Suprapubic skin (tissue), 4 donors: ENCODE measurements around the gene HSD17B7. TPM values are rescaled to one million over a fixed set of nuclear protein-coding genes. Genes with fewer than 3 reads are reported as not detected.
"Not testable (repeated sequence)": the region's sequence is repeated elsewhere in the genome, so short reads cannot be mapped to it uniquely, and the experiment has no call there.

Experiments
- DNase-seq, 2 donors: peaks; one replicate each; pipeline ENCODE4 v3.0.0-alpha.2; 2019; ENCODE audit warnings: low spot score in 2 of 2
- H3K27ac ChIP-seq: fragments of 200-600 bp; sonication (generic); one replicate; pipeline ENCODE4 v1.5.1; 2019
- H3K27me3 ChIP-seq: fragments of 200-600 bp; sonication (generic); one replicate; pipeline ENCODE4 v1.5.1; 2019
- H3K36me3 ChIP-seq: fragments of 200-600 bp; sonication (generic); one replicate; pipeline ENCODE4 v1.5.1; 2019
- H3K4me1 ChIP-seq: fragments of 200-600 bp; sonication (generic); one replicate; pipeline ENCODE4 v1.5.1; 2019
- H3K4me3 ChIP-seq: fragments of 200-600 bp; sonication (generic); one replicate; pipeline ENCODE4 v1.5.1; 2019; ENCODE audit warnings: mild to moderate bottlenecking
- H3K9me3 ChIP-seq: fragments of 200-600 bp; sonication (generic); one replicate; pipeline ENCODE4 v1.5.1; 2019
- EP300 ChIP-seq: sonication (generic); formaldehyde crosslinking; IDR thresholded peaks from one replicate; pipeline ENCODE4 v1.6.1; 2017; ENCODE audit warnings: antibody characterized with exemption
- POLR2A ChIP-seq, 2 donors: fragments of 450-650 bp; IDR thresholded peaks; one replicate each; pipeline ENCODE4 v1.6.1; 2017; ENCODE audit warnings: antibody characterized with exemption in 2 of 2, mild to moderate bottlenecking in 2 of 2, moderate library complexity in 2 of 2
- POLR2AphosphoS5 ChIP-seq, 3 donors: sonication (generic); formaldehyde crosslinking; IDR thresholded peaks; one replicate each; pipeline ENCODE4 v1.6.1; 2017; ENCODE audit warnings: antibody characterized with exemption in 3 of 3
- WGBS: methylation state at CpG from one replicate; pipeline ENCODE4 v1.1.5; 2018; 5-methylcytosine and 5-hydroxymethylcytosine counted together
- total RNA-seq, 4 donors: library from RNA; depleted of rRNA; stranded (reverse); fragments of >200 nt; gene quantifications; one replicate each; pipeline ENCODE4 v1.1.0, GENCODE V29; 2016
- TF ChIP-seq, protein P1 (sequence below), 2 donors: fragments of 200-600 bp in 1 of 2; fragments of 450-650 bp in 1 of 2; sonication (generic) in 1 of 2; IDR thresholded peaks; one replicate each; pipeline ENCODE4 v1.5.1; 2016 to 2019; ENCODE audit warnings: antibody characterized with exemption in 2 of 2, mild to moderate bottlenecking in 1 of 2, moderate library complexity in 1 of 2

The HSD17B7 gene
- total RNA-seq, 4 donors from 2014 or later = 18.4 to 43.0 (median 20.3) TPM

GRCh38 chr1:162779043-162779442 is 11.5 kb upstream of the HSD17B7 start:
- DNase-seq = no peak
- Histone ChIP-seq H3K4me1 (no peaks in the 10 kb centered on the region), H3K9me3 (no peaks in the 10 kb centered on the region), H3K4me3 (no peak overlapping the region), H3K36me3 (peaks cover 9% of the 10 kb centered on the region), H3K27ac (no peak overlapping the region), H3K27me3 (no peaks in the 10 kb centered on the region)
- TF ChIP-seq, protein P1, sequence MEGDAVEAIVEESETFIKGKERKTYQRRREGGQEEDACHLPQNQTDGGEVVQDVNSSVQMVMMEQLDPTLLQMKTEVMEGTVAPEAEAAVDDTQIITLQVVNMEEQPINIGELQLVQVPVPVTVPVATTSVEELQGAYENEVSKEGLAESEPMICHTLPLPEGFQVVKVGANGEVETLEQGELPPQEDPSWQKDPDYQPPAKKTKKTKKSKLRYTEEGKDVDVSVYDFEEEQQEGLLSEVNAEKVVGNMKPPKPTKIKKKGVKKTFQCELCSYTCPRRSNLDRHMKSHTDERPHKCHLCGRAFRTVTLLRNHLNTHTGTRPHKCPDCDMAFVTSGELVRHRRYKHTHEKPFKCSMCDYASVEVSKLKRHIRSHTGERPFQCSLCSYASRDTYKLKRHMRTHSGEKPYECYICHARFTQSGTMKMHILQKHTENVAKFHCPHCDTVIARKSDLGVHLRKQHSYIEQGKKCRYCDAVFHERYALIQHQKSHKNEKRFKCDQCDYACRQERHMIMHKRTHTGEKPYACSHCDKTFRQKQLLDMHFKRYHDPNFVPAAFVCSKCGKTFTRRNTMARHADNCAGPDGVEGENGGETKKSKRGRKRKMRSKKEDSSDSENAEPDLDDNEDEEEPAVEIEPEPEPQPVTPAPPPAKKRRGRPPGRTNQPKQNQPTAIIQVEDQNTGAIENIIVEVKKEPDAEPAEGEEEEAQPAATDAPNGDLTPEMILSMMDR (IDR thresholded peaks at IDR 0.05) = no peak
- no peak for TF ChIP-seq POLR2A (IDR thresholded peaks at IDR 0.05)
- no peak for TF ChIP-seq POLR2AphosphoS5 (IDR thresholded peaks at IDR 0.05)
- no peak for TF ChIP-seq EP300
- 100% methylated on average over 1 of the region's 1 CpG for WGBS

DNA sequence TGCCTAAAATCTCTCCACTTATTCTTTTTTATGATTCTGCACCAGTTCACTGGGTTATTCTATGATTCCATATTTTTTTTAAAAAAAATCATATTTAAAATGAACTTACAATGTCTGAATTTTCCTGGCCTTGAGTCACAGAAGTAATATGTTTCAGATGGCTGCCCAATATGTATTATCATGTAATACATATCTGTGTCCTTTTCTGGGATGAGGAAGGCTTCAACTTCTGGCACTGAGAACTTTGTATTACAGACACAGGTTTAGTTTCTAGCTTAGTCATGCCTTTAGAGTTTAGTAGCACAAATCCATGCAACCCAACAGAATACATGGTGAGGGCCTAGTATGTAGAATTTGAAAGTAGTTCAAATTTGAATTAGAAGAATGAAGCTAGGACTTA is 7.8 kb upstream of the HSD17B7 start:
- H3K4me1 ChIP-seq = no peaks in the 10 kb centered on the region
- TF ChIP-seq EP300 = no peak
- TF ChIP-seq, protein P1 (IDR thresholded peaks at IDR 0.05) = no peak
- no peak for TF ChIP-seq POLR2A (IDR thresholded peaks at IDR 0.05)
- no peak for TF ChIP-seq POLR2AphosphoS5 (IDR thresholded peaks at IDR 0.05)
- no peaks in the 10 kb centered on the region for H3K9me3 ChIP-seq
- peaks cover 5% of the 10 kb centered on the region for H3K36me3 ChIP-seq
- DNase-seq = no peak
- no peak overlapping the region for H3K27ac ChIP-seq
- no peaks in the 10 kb centered on the region for H3K27me3 ChIP-seq
- H3K4me3 ChIP-seq = no peak overlapping the region

GRCh38 chr1:162784926-162785325 is 5.6 kb upstream of the HSD17B7 start:
- not testable (repeated sequence) for H3K4me3 ChIP-seq, H3K4me1 ChIP-seq, H3K9me3 ChIP-seq, DNase-seq, H3K36me3 ChIP-seq, H3K27ac ChIP-seq, H3K27me3 ChIP-seq
- WGBS = no CpG with 5 or more reads among the region's 1 CpG

DNA sequence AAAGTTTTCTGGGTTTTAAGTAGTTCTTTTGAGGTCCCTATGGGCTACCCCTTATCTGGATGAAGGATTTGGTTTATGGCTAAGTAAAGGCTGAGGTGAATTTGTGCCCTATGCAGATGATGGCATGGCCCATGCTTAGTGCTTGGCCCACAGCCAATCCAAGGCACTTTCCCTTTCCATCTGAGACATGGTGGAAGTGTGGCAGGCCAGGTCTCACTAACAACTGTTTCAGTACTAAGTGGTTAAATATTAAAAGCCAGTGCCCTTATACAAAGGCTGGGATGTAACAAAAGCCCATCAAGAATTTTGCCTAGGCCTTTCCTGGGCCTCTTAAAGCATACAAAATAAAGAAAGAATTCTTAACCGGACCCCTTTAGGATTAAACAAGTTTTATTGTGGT is 1.7 kb upstream of the HSD17B7 start:
- WGBS = 89% methylated on average over 1 of the region's 1 CpG
- H3K36me3 ChIP-seq, H3K27ac ChIP-seq, DNase-seq, H3K4me1 ChIP-seq, H3K27me3 ChIP-seq, H3K4me3 ChIP-seq, H3K9me3 ChIP-seq: not testable (repeated sequence)

- not testable (repeated sequence) for H3K9me3 ChIP-seq, DNase-seq, H3K4me1 ChIP-seq, H3K36me3 ChIP-seq, H3K27me3 ChIP-seq
- H3K27ac ChIP-seq = peak overlapping the region; percentile 78
- H3K4me3 ChIP-seq = peak overlapping the region; percentile 49
- WGBS = 0% methylated on average over 6 of the region's 8 CpGs
These were observed 469 bp downstream of the HSD17B7 start for GRCh38 chr1:162790985-162791357.

GRCh38 chr1:162794284-162794683 is 3.8 kb downstream of the HSD17B7 start:
- DNase-seq, H3K27me3 ChIP-seq, H3K27ac ChIP-seq, H3K4me3 ChIP-seq, H3K36me3 ChIP-seq, H3K9me3 ChIP-seq, H3K4me1 ChIP-seq: not testable (repeated sequence)
- 81% methylated on average over 1 of the region's 1 CpG for WGBS

- H3K36me3 ChIP-seq = peaks cover 23% of the 10 kb centered on the region
- not testable (repeated sequence) for H3K9me3 ChIP-seq, H3K27me3 ChIP-seq, H3K4me1 ChIP-seq, DNase-seq, H3K4me3 ChIP-seq, H3K27ac ChIP-seq
- 59% methylated on average over 4 of the region's 4 CpGs for WGBS
These were observed 6.2 kb downstream of the HSD17B7 start for GRCh38 chr1:162796617-162797279.

GRCh38 chr1:162799995-162800830 is 9.7 kb downstream of the HSD17B7 start:
- peaks cover 42% of the 10 kb centered on the region for H3K36me3 ChIP-seq
- H3K27ac ChIP-seq, H3K4me1 ChIP-seq, H3K4me3 ChIP-seq, H3K9me3 ChIP-seq, H3K27me3 ChIP-seq: not testable (repeated sequence)
- TF ChIP-seq, protein P1 (IDR thresholded peaks at IDR 0.05) = peak; percentile 37 to 55
- WGBS = 53% methylated on average over 6 of the region's 6 CpGs
- peak in 1 of 2 donors; percentile 70 for DNase-seq

DNA sequence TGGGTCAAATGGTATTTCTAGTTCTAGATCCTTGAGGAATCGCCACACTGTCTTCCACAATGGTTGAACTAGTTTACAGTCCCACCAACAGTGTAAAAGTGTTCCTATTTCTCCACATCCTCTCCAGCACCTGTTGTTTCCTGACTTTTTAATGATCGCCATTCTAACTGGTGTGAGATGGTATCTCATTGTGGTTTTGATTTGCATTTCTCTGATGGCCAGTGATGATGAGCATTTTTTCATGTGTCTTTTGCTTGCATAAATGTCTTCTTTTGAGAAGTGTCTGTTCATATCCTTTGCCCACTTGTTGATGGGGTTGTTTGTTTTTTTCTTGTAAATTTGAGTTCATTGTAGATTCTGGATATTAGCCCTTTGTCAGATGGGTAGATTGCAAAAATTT is 17.0 kb downstream of the HSD17B7 start:
- DNase-seq, H3K4me3 ChIP-seq, H3K27me3 ChIP-seq, H3K9me3 ChIP-seq, H3K27ac ChIP-seq, H3K4me1 ChIP-seq: not testable (repeated sequence)
- WGBS = 83% methylated on average over 2 of the region's 2 CpGs
- peaks cover 30% of the 10 kb centered on the region for H3K36me3 ChIP-seq

- H3K27me3 ChIP-seq, H3K9me3 ChIP-seq, H3K4me1 ChIP-seq, H3K4me3 ChIP-seq, H3K36me3 ChIP-seq, DNase-seq, H3K27ac ChIP-seq: not testable (repeated sequence)
- 98% methylated on average over 2 of the region's 2 CpGs for WGBS
These were observed 21.9 kb downstream of the HSD17B7 start for GRCh38 chr1:162812357-162812756.
